ENCODE data around the gene NOXA1. TPM values are rescaled to one million over a fixed set of nuclear protein-coding genes. Genes with fewer than 3 reads are reported as not detected.

NOXA1 gene
- total and polyA plus RNA-seq, 9 of the 15 experiments (the other 6 are each of a cell fraction or from before 2014, with no cell fraction given): 0.07 to 1.2 (median 0.20) TPM; not detected in 4

- Histone ChIP-seq H3K79me2 (ENCODE audit: control insufficient read depth, insufficient read depth, low read length) (no peaks in the 10 kb centered on the region), H3K4me2 (ENCODE audit: insufficient read depth, low read length) (no peak overlapping the region), H3K4me3 (no peak overlapping the region), H3K4me1 (replicated peaks in 1 of 2; ENCODE audit: control insufficient read depth in 2 of 2, insufficient read depth in 2 of 2, low read length in 2 of 2) (peaks cover 8 to 54% of the 10 kb centered on the region in 2 experiments; a peak in 4 of 5 replicates), H3K27me3 (ENCODE audit: control insufficient read depth in 2 of 2, insufficient read depth in 2 of 2, low read length in 2 of 2) (no peaks in the 10 kb centered on the region), H3K9me3 (replicated peaks; ENCODE audit: control insufficient read depth, insufficient read depth, low read depth, low read length) (no peaks in the 10 kb centered on the region), H4K20me1 (replicated peaks; ENCODE audit: control insufficient read depth, insufficient read depth, low read length) (no peaks in the 10 kb centered on the region), H3K9ac (ENCODE audit: insufficient read depth in 1 of 2, low read depth in 2 of 2, low read length in 2 of 2) (peak overlapping the region in 1 of 2 experiments; percentile 37; a peak in 1 of 4 replicates), H3K36me3 (ENCODE audit: control insufficient read depth, insufficient read depth, low read length) (peaks cover 19% of the 10 kb centered on the region; the same call in 2 of the 3 replicates), H3K9me1 (ENCODE audit: control insufficient read depth, insufficient read depth, low read length) (no peaks in the 10 kb centered on the region), H3K27ac (ENCODE audit: extremely low read depth, low read depth, low read length) (no peak overlapping the region), H2AFZ (ENCODE audit: low read depth, low read length) (no peak overlapping the region)
- BruUV-seq (replicated peaks): no TSS peak
- intact Hi-C loops (cut with micrococcal nuclease): loop anchor here (5.0 to 10.0 kb wide), 2 partner anchors 88 to 145 kb away; partner anchors contain the start of gene NRARP
- CTCF ChIA-PET (ENCODE audit: low intra/inter-chr PET ratio): interaction anchor here (1.1 kb wide), 1 partner anchor 22 kb away, joined by 4 read pairs; no protein-coding TSS in a partner anchor
- 64% methylated on average over 18 of the region's 21 CpGs for WGBS (ENCODE audit: insufficient coverage, low coverage, missing lambda C conversion rate)
- no peak for ATAC-seq
- in situ Hi-C loops (cut with MboI): loop anchor here (5.0 kb wide), 1 partner anchor 160 kb away; no protein-coding TSS in a partner anchor
- TF ChIP-seq POLR2A (conservative IDR thresholded peaks at IDR 0.05) (peak; percentile 49; the same call in 1 of the 2 replicates), ZNF551 (CRISPR knock-in tag; IDR thresholded peaks at IDR 0.05) (no peak), POLR2B (IDR thresholded peaks at IDR 0.05; ENCODE audit: low read depth, partially characterized antibody) (peak; percentile 37), ZC3H11A (IDR thresholded peaks at IDR 0.05; ENCODE audit: low read depth, low read length) (no peak), SUPT5H (IDR thresholded peaks at IDR 0.05) (peak; percentile 39), POLR2G (IDR thresholded peaks at IDR 0.05; ENCODE audit: low read depth, low read length) (peak; percentile 51; the same call in 1 of the 2 replicates)
- POLR2A ChIA-PET: interaction anchor here (0.9 to 1.5 kb wide), 3 partner anchors 10 to 185 kb away, joined by 3 to 7 read pairs (median 3); partner anchors contain the start of gene NRARP
- no peak for FAIRE-seq
- DNase-seq (ENCODE audit: extremely low read depth in 1 of 4, low spot score in 3 of 4): no peak
Observed at GRCh38 chr9:137446851-137447471, 23.8 kb downstream of the NOXA1 start.
